Lung microvascular endothelial cell (primary cell): ENCODE results near the gene GPR108. TPM values are rescaled to one million over a fixed set of nuclear protein-coding genes. Genes with fewer than 3 reads are reported as not detected.

Experiments
- DNase-seq, 2 donors: peaks; one replicate each; pipeline versions ENCODE4 v3.0.0 to v3.0.0-alpha.2; 2010; ENCODE audit warnings: low read depth in 2 of 2
- total RNA-seq: library from RNA; depleted of rRNA; stranded (reverse); fragments of >200 nt; gene quantifications from 2 replicates; pipeline ENCODE4 v1.2.1, GENCODE V29; 2014

GPR108 gene
- total RNA-seq, 1 donor from 2014 or later, result 58.3 TPM

DNA sequence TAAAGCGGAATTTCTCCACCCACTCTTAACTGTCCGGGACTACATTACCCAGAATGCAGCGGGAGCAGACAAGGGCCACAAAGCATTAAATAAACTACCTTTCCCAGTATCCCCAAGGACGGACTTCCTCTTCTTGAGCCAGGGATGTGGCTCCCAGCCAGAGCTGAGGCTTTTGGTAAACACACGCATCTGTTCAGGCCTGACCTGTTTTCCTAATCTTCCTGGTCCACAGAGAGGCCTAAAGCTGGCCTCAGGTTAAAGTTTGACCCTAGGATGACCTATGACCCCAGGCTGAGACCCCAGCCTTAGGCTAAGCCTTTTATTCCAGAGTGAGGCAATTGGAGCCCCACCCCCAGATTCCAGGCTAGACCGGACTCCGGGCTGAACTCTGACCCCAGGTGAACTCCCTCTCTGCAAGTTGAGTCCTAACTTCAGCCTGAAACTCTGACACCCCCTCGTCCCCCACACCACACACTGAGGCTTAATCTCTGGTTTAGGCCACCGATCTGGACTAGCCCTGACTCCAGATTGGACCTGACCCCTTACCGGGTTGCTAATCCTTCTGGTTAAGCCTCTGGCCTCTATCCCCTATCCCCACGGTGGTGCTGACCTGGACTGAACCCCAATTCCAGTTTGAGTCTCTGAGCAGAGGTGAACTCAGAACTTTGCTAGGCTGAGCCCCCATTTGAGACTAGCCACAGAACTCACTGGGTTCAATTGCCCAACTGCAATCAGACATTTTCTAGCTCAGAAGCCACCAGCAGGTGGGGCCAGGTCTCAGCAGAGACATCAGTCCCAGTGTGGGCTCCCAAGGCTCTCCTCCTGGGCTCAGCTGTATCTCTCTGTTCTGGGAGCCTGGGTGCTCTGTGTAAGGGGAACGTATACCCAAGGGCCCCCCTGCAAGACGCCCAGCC is 750 bp upstream of the GPR108 start:
- peak; percentile 90 to 100 for DNase-seq

DNA sequence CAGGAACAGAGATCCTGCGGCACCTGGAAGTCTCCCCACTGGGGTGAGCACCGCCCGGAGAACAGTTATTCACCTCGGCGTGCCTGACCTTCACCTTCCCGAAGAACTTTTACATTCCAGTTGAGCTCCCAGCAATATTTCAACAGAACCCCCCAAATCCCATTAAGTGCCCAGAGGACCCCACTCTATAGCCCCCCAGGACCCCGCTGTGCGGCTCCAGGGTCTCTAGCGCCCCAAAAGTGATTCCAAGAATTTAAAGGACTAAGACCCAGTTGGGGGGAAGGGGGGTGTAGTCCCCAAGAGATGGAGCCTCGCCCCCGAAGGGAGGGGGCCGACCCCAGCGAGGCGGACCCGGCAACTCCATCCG is 480 bp downstream of the GPR108 start:
- no peak for DNase-seq

DNA sequence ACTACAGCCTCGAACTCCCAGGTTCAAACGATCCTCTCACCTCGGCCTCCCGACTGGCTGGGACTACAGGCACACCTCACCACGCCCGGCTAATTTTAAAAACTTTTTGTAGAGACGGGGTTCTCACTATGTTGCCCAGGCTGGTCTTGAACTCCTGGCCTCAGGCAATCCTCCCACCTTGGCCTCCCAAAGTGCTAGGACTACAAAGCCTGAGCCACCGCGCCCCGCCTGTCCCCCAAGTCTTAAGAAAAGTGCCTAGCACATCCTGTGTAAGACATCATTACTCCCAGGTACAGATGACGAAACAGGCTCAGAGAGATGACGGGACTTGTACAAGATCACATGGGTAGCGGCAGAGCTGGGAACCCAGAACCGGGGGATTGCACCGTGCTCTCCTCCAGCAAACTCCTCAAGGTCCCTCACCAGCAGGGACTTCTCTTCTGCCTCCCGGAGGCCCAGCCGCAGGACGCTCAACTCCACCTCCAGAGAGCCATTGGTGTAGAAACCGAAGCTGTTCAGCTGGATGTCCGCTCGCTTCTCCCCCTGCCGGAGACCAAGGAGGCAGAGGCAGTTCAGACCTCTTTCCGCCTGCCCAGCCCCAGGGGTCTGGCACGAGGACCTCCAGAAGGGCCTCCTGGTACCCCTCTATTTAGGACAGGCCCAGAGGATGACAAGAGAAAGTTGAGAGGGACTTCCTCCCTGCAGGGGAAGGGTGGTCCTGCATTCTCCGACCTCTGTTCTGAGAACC is 1.0 kb downstream of the GPR108 start:
- DNase-seq, result peak; percentile 81 to 93

GRCh38 chr19:6735181-6735911 is 2.0 kb downstream of the GPR108 start:
- peak; percentile 36 to 78 for DNase-seq

- DNase-seq, result peak; percentile 71 to 86
Measured at GRCh38 chr19:6734096-6734696, 3.2 kb downstream of the GPR108 start.

- no peak for DNase-seq
Measured at GRCh38 chr19:6733338-6734095, 3.9 kb downstream of the GPR108 start.

- no peak for DNase-seq
Measured at GRCh38 chr19:6732803-6733337, 4.5 kb downstream of the GPR108 start.

GRCh38 chr19:6731822-6732221 is 5.6 kb downstream of the GPR108 start:
- DNase-seq, result no peak

DNA sequence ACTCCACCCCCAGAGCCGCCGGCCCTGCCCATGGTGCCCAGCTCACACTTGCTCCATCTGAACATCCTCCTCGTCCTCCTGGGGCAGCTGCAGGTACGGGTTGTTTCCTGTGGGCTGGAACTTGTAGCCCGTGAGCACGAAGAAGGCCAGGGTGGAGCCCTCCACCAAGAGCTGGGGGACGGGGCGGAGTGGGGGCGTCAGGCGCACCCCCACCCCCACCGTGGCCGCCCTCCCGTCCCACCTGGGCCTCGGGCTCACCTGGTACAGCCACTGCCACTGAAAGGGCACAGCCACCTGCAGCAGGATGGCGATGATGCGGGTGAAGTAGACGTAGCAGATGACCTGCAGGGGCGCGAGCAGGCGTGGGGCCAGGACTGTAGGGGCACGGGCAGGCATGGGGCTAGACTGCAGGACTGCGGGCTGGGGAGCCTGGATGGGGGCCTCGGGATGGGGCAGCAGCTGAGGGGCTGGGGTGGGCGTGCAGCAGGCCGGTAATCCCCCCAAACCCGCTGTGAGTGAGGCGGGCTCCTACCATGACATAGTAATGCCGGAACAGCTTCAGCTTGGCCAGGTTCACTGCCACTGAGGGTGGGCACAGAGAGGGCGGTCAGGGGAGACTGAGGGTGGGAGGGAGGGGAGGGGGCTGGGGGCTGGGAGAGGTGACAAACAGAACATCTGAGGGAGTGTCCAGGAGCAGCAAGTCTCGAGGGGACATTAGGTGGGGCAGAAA is 6.3 kb downstream of the GPR108 start:
- no peak for DNase-seq

DNA sequence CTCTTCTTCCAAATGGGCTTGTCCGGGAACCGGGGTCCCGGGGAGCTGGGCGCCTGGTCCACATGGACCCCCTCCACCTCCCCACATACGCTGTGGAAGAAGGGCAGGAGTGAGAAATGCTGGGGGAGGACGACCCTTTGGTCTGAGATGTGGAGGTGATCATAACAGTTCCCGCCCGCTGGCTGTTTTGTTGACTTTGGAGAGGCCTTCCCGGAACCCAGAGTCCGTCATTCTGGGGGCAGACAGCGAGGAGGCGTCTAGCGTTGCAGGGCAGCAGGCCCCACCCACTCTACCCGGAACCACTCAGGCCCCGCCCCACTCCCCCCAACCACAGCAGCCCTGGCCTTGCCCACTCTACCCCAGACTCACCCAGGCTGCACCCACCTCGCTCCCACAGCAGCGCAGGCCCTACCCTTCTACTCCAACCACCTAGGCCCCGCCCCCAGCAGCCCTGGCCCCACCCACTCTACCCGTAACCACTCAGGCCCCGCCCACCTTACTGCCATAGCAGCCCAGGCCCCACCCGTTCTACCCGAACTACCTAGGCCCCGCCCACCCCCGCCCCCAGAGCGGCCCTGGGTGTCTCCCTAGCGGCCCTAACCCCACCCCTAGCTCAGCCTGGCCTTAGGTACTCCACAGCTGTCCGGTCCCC is 7.1 kb downstream of the GPR108 start:
- DNase-seq, result peak; percentile 25 to 63

GRCh38 chr19:6729573-6730152 is 7.7 kb downstream of the GPR108 start:
- no peak for DNase-seq

DNA sequence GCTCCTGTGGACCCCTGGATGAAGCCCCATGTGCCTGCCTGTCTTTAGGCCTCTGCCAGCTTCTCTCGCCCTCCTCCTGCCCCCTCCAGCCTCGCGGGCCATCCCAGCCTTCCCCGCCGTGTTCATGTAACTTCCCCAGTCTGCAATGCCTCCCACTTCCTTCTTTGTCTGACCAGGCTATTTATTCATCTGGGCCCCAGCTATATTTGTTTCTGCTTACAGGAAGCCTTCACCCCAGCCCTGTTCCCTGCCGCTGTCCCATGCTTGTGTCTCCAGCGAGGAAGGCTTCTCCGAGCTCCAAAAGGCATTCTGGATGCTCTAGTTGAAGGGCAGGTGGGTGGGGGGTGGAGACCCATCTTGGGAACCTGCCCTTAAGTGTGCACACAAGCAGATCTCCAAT is 9.0 kb downstream of the GPR108 start:
- peak in 1 of 2 donors; percentile 46 for DNase-seq

- no peak for DNase-seq
Measured at GRCh38 chr19:6725513-6726231, 11.7 kb downstream of the GPR108 start.

- DNase-seq, result no peak
Measured at GRCh38 chr19:6724631-6725492, 12.5 kb downstream of the GPR108 start.

DNA sequence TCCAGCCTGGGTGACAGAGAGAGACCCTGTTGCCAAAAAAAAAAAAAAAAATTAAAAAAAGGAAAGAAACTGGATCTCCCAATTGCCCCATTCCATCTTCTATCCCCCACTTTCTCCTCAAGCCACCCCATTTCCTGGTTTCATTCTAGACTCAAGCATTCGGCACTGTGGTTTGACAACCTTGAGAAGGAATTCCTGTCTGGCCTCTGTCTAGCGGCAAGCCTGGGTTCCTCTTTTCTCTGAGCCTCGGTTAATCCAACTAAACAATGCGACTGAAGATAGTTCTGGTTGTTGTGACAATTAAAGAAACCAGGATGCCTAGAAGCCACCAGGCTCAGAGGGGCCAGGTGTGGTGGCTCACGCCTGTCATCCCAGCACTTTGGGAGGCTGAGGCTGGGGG is 13.6 kb downstream of the GPR108 start:
- DNase-seq, result no peak

DNA sequence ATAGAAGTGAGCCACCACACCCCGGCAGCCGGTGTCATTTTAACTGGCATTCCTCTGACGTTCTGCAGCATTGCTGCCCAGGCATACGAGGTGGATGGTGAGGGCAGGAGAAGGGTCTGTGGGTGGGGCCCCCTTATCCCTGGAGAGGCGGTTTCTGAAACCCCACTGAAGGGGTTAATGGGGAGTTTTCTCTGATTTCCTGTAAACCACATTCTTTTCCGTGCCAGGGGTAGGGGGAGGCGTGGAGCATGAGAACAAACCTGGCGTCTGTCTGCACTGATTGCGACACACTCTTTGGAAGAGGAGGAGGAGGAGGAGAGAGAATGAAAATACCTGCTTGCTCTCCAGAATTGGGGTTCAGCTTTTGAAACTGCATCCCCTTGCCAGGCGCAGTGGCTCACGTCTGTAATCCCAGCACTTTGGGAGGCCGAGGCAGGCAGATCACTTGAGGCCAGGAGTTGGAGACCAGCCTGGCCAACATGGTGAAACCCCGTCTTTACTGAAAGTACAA is 14.2 kb downstream of the GPR108 start:
- peak in 1 of 2 donors; percentile 72 for DNase-seq

DNA sequence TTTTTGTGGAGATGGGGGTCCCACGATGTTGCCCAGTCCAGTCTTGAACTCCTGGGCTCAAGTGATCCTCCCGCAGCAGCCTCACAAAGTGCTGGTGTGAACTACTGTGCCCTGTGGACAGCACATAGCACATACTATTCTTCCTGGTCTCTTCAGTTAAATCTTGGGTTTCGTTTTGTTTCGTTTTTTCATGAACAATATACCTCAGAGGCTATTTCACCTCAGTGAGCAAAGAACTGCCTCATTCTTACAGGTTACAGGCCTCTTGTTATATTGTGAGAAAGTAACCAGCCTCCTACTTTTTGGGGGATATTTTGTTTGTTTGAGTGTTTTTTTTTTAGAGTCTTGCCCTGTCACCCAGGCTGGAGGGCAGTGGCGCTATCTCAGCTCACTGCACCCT is 15.6 kb downstream of the GPR108 start:
- DNase-seq, result no peak
